Hematopoietic multipotent progenitor cell treated with erythropoietin and hydrocortisone succinate and interleukin-3 and kit ligand, for 17 days (in vitro differentiated cells): Measurements from ENCODE around the gene GAREM2.
A peak's percentile ranks its signal among the peaks of the same experiment; 100 is the strongest.
"Not testable (repeated sequence)": the region's sequence is repeated elsewhere in the genome, so short reads cannot be mapped to it uniquely, and the experiment has no call there.

Source experiments
- DNase-seq: peaks from one replicate; pipeline ENCODE4 v3.0.0-alpha.2; 2015; ENCODE audit warnings: low spot score

The GAREM2 gene

DNA sequence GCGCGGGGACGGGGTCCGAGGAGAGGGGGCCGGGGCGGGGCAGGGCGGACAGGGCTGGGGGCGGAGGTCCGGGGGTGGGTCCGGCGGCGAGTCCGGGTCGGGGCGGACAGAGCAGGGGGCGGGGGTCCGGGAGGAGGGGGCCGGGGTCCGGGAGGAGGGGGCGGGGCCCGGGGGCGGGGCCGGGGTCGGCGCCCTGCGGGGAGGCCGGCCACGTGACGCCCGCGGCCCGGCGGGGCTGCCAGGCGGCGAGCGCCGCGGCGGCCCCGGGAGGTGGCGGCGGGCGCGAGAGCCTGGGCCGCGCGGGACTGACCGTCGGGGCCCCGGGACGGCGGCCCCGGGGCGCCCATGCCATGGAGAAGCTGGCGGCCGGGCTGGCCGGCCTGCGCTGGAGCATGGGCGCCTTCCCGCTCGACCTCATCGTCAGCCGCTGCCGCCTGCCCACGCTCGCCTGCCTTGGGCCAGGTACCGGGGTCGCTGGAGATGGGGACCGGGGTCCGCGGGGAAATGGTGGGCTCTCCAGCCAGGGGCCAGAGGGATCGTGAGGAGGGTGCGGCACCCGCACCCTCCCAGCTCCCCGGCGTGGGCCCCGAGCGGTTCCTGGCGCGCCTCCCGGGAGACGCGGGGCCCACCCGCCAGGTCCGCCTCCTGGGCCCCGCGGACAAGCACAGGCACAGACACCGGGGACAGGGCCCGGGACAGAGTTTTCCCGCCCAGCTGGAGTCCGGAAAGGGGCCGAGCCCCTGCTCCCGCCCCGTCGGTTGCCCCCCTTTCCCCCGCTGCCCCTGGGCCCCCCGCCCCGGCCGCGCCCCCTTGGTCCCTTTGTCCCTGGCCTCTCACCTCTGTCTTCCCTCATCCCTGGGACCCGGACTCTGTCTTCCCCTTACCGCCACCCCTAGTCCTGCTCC lies at the start of gene GAREM2:
GAREM2 (plus strand) TSS at position 218 of the 905 bp plus-strand sequence; CDS start at position 351, 133 bp downstream.
- DNase-seq, result no peak

DNA sequence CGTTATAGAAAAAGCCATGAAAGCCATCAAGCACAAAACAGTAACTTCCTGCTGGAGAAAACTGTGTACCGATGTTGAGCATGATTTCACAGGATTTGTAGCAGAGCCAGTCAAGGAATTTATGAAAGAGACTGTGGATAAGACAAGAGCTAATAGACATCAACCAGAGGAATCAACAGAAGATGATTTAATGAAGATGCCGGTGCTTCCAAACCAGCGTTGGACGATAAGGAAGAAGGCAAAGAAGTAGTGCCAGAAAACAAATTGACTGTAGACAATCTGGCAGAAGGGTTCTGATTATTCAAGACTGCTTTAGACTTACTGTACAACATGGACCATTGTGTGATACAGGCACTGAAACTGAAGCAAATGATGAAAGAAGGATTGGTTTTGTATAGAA lies 49.5 kb upstream of the GAREM2 start:
- no peak for DNase-seq

DNA sequence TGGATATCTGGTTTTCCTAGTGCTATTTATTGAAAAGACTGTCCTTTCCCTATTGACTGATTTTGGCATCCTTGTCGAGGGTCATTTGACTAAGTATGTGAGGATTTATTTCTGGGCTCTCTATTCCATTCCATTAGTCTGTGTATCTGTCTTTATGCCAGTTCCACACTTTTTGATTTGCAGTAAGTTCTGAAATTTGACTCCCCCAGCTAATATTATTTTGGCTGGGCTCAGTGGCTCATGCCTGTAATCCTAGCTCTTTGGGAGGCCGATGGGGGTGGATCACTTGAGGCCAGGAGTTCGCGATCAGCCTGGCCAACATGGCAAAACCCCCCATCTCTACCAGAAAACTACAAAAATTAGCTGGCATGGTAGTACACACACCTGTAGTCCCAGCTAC lies 46.8 kb upstream of the GAREM2 start:
- no peak for DNase-seq

DNA sequence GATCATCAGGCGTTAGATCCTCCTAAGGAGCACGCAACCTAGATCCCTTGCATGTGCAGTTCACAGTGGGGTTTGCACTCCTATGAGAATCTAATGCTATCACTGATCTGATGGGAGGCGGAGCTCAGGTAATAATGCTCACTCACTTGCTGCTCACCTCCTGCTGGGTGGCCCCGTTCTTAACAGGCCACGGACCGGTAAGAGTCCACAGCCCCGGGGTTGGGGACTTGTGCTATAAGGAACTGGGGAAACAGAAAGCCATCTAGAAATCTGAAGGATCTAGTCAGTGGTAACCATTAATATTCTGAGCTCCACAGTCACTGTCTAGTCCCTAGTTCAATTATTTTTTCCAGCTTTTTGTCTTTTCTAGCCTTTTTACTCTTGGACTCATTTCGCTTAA lies 44.7 kb upstream of the GAREM2 start:
- no peak for DNase-seq

DNA sequence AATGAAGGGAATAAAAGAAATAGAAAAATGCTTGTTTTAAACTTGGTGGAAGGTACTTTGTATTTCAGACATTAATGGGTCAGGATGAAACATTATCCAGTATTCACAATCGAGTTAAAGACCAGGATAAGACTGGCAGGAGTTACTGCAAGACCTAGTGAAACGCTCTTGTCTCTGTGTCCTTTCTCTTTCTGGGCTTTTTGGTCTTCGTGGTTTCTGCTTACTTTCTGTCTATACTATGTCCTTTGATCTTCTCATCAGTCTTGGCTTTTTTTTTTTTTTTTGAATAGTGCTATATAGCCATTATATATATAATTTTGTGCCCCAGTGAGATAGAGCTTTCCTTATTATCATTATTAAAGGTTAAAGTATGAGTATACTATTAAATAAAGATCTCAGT lies 42.1 kb upstream of the GAREM2 start:
- no peak for DNase-seq

DNA sequence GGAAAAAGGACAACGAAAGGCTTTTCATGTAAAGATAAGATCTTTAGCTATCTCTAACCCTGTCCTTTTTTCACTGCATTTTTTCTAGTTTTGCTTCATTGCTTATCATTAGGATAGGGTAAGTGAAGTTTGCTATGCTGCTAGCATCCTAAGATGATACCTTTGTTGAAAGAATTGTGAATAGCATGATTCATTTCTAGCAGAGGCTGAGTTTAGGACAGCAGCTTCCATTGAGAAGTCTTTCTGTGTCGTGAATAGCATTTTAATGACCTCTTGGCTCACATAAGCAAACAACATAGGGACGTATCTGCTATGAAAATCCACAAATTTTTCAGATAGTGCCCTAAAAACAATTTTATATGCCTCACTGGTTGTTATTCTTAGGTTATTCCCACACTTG lies 36.4 kb upstream of the GAREM2 start:
- DNase-seq, result no peak

DNA sequence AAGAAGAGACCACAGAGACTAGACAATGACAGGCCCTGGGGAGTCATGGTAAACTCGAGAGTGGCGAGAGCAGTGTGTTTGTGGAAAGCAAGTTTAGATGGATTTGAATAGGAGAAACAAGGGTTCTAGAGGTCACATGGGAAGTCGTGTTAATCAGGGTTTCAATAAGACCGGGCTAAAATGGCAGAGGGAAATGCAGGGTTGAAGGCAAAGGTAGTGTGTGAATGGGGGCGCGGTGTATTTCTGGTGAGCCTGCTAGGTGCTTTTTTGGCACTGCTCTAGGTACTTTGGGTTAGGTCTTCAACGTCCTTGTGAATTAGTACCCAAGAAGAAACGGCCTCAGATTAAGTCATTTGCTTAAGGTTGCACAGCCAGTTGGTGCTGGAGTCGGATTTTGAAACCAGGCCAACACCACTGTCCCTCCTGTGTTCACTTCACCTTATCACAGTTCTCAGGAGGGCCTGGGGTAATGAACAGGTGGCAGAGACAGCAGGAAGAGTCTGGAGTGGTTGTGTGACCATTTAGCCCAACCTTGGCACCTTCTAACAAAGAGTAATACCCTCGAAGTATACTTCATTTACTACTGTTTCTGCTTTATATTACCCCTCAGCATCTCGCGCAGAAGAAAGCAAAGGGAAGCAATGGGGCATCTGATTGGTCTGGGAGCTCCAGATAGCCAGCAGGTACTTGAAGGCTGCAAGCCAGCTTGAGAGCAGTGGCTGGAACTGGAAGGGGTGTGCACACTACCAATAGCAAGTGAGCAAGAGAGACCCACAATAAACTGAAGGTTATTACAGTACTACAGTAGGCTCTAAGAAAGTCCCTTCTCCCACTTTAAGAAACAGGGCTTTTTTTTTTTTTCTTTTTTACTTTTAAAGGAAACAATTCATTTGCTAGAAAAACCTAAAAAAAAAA lies 33.4 kb upstream of the GAREM2 start:
- no peak for DNase-seq

DNA sequence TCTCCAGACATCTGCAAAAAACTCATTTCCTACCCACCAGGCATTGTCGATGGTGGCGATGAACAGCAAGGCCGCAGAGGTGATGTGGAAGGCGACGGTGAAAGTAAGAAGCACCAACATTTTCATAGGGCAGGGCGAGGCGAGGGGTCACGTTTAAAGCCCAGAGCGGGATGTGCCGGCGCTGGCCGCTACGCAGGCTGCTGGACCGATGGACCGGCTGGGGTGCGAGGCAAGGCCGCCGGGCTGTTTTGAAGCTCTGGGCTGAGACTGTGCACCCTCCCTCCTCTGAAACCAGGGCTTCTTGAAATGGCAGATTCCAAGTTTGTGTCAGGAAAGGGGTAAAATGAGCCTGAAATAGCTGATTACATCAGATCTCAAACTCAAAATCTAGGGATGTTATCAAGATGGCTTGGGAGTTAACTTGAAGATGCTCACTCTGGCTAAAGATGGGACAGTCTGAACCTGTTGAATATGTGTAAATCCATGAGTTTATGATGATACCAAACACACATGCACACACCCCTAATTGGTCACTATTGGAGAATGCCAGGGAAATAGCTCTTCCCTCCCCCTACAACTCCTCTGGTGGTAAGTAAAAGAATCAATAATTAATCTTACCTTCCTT lies 31.6 kb upstream of the GAREM2 start:
- DNase-seq, result no peak

DNA sequence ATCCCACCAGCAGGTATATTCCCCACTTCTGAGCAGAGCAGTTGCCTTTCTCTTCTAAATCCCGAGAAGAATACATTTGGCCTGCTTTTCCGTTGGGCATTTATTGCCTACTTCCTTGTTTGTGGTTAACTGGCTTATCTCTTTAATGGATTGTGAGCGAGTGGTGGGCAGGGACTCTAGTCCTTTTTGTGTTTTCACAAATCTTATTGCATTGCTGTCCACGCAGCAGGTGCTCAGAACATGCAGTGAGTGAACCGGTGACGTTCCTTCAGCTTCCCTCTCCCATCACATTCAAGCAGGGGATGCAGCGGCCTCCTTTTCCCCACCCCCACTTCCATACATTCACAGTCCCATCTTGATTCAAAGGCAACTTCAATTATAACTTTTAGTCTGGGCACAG lies 28.9 kb upstream of the GAREM2 start:
- no peak for DNase-seq

DNA sequence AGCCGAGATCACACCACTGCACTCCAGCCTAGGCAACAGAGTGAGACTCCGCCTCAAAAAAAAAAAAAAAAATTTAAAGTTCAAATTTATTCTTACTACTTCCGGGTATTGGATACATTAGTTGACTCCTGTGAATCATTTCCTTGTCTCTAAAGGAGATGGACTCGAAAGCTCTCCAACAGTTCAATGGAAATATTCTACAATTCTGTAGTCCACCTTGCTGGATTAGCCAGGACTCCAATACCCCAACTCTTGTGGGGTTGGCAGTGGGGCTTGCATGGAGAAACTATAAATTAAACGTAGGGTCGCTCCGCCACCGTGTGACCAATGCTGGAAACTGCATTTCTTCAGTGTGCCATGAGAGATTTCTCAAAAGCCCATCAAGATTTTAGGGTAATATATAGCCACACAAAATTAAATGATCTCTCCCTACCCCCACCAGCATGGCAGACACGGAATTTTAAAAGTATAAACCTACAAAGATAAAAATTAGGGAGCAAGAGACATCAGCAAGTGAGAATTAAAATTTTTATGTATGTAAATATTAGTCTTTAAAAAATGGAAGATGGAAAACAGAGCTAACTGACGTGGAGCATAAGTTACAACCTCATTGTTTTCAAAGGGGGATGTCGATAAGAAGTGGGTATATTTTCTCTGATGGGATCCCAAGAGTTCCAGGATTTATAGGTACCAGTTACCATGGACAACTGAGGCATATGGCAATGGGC lies 27.8 kb upstream of the GAREM2 start:
- peak; percentile 82 for DNase-seq

DNA sequence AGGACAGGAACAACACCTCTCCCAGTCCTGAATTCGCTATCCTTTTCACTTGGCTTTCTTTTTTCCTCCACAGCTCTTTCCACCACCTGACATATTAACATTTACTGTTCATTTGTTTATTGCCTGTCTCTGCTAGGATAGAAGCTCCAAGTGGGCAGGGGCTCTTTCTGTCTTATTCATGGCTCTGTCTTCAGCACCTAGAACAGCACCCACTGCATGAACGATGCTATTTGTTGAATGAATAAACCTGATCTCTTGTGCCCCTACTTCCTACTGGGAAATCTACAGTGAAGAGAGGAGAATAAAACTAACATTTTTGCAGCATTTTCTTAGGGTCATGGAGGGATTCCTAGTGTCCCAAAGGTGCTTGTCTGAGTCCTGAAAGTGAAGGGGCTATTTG lies 24.4 kb upstream of the GAREM2 start:
- DNase-seq, result no peak

DNA sequence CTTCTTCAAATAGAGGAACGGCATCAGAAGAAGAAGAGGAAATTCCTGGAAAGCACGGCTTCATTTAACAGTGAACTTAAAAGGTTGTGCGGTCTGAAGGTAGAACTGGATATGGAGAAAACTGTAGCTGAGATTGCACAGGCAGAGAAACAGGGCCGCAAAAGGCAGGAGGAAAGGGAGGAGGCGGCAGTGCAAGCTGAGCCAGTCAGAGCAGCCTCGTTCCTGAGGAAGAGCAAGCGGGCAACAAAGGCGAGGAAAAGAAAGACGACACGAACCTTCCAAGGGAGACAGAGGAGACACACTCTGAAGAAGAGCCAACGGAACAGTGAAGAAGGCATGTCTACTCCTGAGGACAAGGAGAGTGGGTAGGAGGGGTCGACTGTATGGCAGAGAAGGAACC lies 22.6 kb upstream of the GAREM2 start:
- no peak for DNase-seq

DNA sequence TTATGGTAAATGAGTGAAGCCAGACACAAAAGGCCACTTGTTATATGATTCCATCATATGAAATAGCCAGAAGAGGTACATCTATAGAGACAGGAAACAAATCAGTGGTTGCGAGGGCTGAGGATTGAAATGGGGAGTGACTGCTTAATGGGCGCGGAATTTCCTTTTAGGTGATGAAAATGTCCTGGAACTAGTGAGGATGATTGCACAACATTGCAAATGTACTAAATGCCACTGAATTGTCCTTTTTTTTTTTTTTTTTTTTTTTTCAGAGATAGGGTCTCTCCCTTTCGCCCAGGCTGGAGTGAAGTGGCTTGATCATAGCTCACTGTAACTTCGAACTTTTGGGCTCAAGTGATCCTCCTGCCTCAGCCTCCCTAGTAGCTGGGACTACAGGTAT lies 15.3 kb upstream of the GAREM2 start:
- DNase-seq, result no peak

DNA sequence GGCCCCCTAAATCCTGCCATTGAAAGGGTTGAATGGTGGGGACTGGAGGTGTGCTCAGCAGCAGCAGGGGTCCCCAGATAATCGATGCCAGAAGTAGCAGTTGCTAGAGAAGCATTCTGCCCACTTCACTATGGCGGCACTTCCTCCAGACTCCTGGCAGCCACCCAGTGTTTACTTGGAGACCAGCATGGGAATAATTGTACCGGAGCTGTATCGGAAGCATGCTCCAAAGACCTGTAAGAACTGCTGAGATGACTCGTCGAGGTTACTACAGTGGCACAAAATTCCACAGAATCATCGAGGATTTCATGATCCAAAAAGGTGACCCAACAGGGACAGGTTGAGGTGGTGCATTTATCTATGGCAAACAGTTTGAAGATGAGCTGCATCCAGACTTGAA lies 11.0 kb upstream of the GAREM2 start:
- no peak for DNase-seq

DNA sequence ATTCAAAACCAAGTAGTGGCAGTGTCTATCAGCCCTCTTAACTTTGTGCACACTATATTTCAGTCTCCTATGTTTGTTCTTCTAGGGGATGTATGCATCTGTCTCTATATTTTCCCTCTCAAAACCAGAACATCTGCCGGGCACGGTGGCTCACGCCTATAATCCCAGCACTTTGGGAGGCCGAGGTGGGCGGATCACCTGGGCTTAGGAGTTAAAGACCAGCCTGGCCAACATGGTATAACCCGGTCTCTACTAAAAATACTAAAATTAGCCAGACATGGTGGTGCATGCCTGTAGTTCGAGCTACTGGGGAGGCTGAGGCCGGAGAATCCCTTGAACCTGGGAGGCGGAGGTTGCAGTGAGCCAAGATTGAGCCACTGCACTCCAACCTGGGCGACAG lies 9.9 kb upstream of the GAREM2 start:
- no peak for DNase-seq

DNA sequence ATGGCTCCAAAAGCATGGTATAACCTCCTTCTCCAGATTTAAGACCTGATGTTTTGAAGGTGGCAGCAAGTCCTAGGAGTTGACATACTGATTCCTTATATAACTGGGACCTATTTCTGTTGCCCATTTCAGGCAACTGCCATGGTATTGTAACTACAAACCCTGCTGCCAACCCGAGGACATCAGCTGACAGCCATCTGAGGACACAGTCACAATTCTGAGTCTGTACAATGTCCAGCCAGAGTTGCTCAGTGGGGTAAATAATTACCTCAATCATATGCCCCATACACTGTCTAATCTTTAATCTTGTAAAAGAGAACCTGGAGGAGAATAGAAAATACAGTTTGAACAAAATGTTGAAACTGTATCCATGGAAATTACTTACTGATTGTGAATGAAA lies 8.7 kb upstream of the GAREM2 start:
- DNase-seq, result no peak

DNA sequence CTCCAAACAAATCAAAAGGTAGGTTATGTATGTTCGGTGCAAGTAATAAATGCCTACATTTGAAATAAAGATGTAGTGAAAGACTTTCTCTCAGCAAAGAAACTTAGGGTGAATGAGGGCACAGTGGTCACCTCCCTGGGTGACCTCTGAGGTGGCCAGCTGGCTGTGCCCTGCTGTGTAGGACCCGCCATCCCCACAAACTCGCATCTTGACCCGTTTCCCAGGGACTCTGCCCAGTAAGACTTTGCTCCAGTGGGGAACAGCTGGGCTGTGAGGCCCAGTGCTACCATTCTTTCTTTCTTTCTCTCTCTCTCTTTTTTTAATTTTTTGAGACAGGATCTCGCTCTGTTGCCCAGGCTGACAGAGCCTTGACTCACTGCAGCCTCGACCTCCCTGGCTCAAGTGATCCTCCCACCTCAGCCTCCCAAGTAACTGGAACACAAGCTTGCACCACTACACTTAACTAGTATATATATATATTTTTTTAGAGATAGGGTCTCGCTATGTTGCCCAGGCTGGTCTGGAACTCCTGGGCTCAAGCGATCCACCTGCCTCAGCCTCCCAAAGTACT lies 8.2 kb upstream of the GAREM2 start:
- DNase-seq, result no peak

DNA sequence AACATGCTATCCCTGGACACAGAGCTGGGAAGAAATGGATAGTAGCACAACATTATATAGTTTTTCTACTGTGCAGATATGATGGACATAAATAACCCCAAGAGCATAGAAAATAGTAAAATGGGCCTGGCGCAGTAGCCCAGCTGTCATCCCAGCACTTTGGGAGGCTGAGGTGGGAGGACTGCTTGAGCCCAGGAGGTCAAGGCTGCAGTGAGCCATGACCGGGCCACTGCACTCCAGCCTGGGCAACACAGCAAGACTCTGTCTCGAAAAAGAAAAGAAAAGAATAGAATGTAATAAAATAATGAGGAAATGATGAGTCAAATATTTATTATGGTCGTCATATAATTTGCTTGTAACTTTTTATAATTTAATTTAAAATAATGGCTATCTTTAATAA lies 7.5 kb upstream of the GAREM2 start:
- DNase-seq, result no peak

DNA sequence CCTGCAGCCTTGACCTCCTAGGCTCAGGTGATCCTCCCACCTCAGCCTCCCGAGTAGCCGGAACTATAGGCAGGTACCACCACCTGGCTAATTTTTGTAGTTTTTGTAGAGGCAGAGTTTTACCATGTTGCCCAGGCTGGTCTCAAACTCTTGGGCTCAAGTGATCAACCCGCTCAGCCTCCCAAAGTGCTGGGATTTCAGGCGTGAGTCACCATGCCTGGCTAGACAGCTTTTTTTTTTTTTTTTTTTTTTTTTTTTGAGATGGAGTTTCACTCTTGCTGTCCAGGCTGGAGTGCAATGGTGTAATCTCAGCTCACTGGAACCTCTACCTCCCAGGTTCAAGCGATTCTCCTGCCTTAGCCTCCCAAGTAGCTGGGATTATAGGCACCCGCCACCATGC lies 6.3 kb upstream of the GAREM2 start:
- DNase-seq, result not testable (repeated sequence)

DNA sequence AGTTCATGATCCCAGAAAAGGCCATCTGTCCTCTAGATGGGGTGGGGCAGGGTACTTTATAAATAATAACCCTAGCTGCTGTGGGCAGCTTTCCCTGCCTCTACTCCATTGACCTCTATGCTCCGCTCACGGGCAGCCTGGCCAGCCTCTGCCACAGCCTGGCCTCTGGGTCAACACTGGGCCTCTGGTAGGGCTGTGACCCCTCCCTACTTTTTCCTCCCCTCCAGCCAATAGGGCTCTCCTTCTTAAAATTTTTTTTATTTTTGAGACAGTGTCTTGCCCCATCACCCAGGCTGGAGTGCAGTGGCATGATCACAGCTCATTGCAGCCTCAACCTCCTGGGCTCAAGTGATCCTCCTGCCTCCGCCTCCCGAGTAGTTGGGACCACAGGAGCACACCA lies 4.1 kb upstream of the GAREM2 start:
- DNase-seq, result no peak

DNA sequence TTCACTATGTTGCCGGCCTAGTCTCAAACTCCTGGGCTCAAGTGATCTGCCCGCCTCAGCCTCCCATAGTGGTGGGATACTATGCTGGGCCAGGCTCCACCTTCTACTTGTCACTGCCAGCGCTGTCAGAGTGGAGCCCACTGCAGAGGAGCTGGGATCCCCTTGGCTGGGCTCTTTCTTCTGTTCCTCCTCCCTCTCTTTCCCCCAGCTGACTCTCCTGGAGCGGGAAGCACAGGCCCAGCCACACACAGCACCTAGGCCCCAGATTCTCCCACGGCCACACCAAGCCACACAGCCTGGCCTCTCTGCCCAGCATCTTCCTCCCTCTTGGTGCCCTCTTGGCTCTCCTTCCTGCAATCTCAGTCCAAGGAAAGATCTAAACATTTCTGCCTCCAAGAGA lies 3.7 kb upstream of the GAREM2 start:
- DNase-seq, result no peak
